ENCODE data around the gene TSPAN5. TPM values are rescaled to one million over a fixed set of nuclear protein-coding genes. Genes with fewer than 3 reads are reported as not detected.

Gene TSPAN5
- total and polyA plus RNA-seq, 9 of the 15 experiments (the other 6 are each of a cell fraction or from before 2014, with no cell fraction given): 0.58 to 6.6 (median 0.73) TPM

GRCh38 chr4:98474408-98474844 lies 184.0 kb downstream of the TSPAN5 start (continued):
- no peak for TF ChIP-seq ZBTB11 (CRISPR knock-in tag; IDR thresholded peaks at IDR 0.05)
- no peak for TF ChIP-seq CHD2 (IDR thresholded peaks at IDR 0.05; ENCODE audit: low read depth, low read length)
- no peak for TF ChIP-seq MNT (conservative IDR thresholded peaks at IDR 0.05)
- TF ChIP-seq ZFP1 (CRISPR knock-in tag; IDR thresholded peaks at IDR 0.05): no peak
- no peak for TF ChIP-seq TCFL5 (CRISPR knock-in tag; conservative IDR thresholded peaks at IDR 0.05)
- no peak for TF ChIP-seq CEBPG (CRISPR knock-in tag; IDR thresholded peaks at IDR 0.05)
- TF ChIP-seq CEBPG (tag; conservative IDR thresholded peaks at IDR 0.05 in 1 of 2, IDR thresholded peaks at IDR 0.05 in 1 of 2): peak; percentile 49 to 83; a peak in 3 of 4 replicates
- no peak for TF ChIP-seq MITF (IDR thresholded peaks at IDR 0.05)
- TF ChIP-seq E2F5 (CRISPR knock-in tag; IDR thresholded peaks at IDR 0.05): no peak
- no peak for TF ChIP-seq ATF1 (CRISPR knock-in tag; IDR thresholded peaks at IDR 0.05)
- TF ChIP-seq ATF1 (tag; IDR thresholded peaks at IDR 0.05): 0 out of 2 replicates have a peak, but pooled peaks have one; percentile 11
- TF ChIP-seq SMARCE1 (IDR thresholded peaks at IDR 0.05): peak; percentile 13; the same call in 1 of the 2 replicates
- TF ChIP-seq TFE3 (CRISPR knock-in tag; IDR thresholded peaks at IDR 0.05): no peak
- TF ChIP-seq SIN3B (IDR thresholded peaks at IDR 0.05; ENCODE audit: low read depth): no peak
- no peak for TF ChIP-seq HMGN3 (IDR thresholded peaks at IDR 0.05; ENCODE audit: borderline replicate concordance, extremely low read depth, insufficient read length, low read depth, low read length)
- TF ChIP-seq ZNF77 (CRISPR knock-in tag; IDR thresholded peaks at IDR 0.05): no peak
- peak; percentile 48; the same call in 1 of the 2 replicates for TF ChIP-seq ATF7 (IDR thresholded peaks at IDR 0.05)
- no peak for TF ChIP-seq PML (IDR thresholded peaks at IDR 0.05; ENCODE audit: low read length)
- TF ChIP-seq SIRT6 (IDR thresholded peaks at IDR 0.05; ENCODE audit: low read depth, low read length): no peak
- no peak for TF ChIP-seq ZNF696 (CRISPR knock-in tag; conservative IDR thresholded peaks at IDR 0.05)
- no peak for TF ChIP-seq SMAD4 (CRISPR knock-in tag; conservative IDR thresholded peaks at IDR 0.05)

All from K562 (cell line).